CD4-positive, CD25-positive, alpha-beta regulatory T cell (primary cell): Measurements from ENCODE around the gene DUSP1. TPM values are rescaled to one million over a fixed set of nuclear protein-coding genes. Genes with fewer than 3 reads are reported as not detected.

ENCODE experiments used
- ATAC-seq, 2 donors: fragments of 150-1000 bp; cut with Tn5 transposase; one replicate each; pipeline ENCODE4 v1.10.0; 2021; ENCODE audit warnings: low read depth in 2 of 2, moderate number of reproducible peaks in 2 of 2, moderate library complexity in 1 of 2
- DNase-seq, 3 donors: peaks; one replicate each; pipeline versions ENCODE4 v3.0.0 to v3.0.0-alpha.2; 2012 to 2022; ENCODE audit warnings: mixed read lengths in 1 of 3
- H3K27ac ChIP-seq: one replicate; pipeline ENCODE4 v1.7.0; 2013; ENCODE audit warnings: mild to moderate bottlenecking, low read length; ENCODE audit not compliant: insufficient read depth, poor library complexity, severe bottlenecking
- H3K27me3 ChIP-seq: one replicate; pipeline ENCODE4 v1.7.0; 2013; ENCODE audit warnings: low read length; ENCODE audit not compliant: control insufficient read depth, insufficient read depth
- H3K36me3 ChIP-seq: one replicate; pipeline ENCODE4 v1.7.0; 2013; ENCODE audit warnings: mild to moderate bottlenecking, low read length, moderate library complexity; ENCODE audit not compliant: control insufficient read depth, insufficient read depth
- H3K4me1 ChIP-seq: 2 replicates; pipeline ENCODE4 v1.7.0; 2013; ENCODE audit warnings: mild to moderate bottlenecking, low read length; ENCODE audit not compliant: insufficient read depth, control insufficient read depth, poor library complexity, severe bottlenecking
- H3K4me3 ChIP-seq: one replicate; pipeline ENCODE4 v1.7.0; 2013; ENCODE audit warnings: low read depth, mild to moderate bottlenecking, low read length, moderate library complexity
- H3K9me3 ChIP-seq, 2 experiments: 1 replicate in 1 of 2; 2 replicates in 1 of 2; pipeline ENCODE4 v1.7.0; 2013; ENCODE audit warnings: low read length in 2 of 2, mild to moderate bottlenecking in 1 of 2, moderate library complexity in 1 of 2; ENCODE audit not compliant: control insufficient read depth in 2 of 2
- H3K27ac Mint-ChIP-seq, 3 donors: one replicate each; pipeline ENCODE4 v1.8.0; 2020 to 2022; ENCODE audit warnings: mild to moderate bottlenecking in 3 of 3, mixed read lengths in 3 of 3, moderate library complexity in 2 of 3
- H3K27me3 Mint-ChIP-seq: one replicate; pipeline ENCODE4 v1.8.0; 2022; ENCODE audit warnings: mild to moderate bottlenecking, mixed read lengths
- H3K36me3 Mint-ChIP-seq: one replicate; pipeline ENCODE4 v1.8.0; 2020; ENCODE audit warnings: mixed read lengths
- H3K4me1 Mint-ChIP-seq, 4 donors: one replicate each; pipeline ENCODE4 v1.8.0; 2020 to 2022; ENCODE audit warnings: mixed read lengths in 4 of 4, mild to moderate bottlenecking in 1 of 4
- H3K4me3 Mint-ChIP-seq, 4 donors: one replicate each; pipeline ENCODE4 v1.8.0; 2020 to 2022; ENCODE audit warnings: mild to moderate bottlenecking in 4 of 4, mixed read lengths in 4 of 4, moderate library complexity in 3 of 4
- H3K9me3 Mint-ChIP-seq, 7 donors: one replicate each; pipeline ENCODE4 v1.8.0; 2020 to 2022; ENCODE audit warnings: mixed read lengths in 7 of 7, mild to moderate bottlenecking in 3 of 7, moderate library complexity in 2 of 7
- polyA plus RNA-seq, 4 donors: library from polyadenylated mRNA; unstranded; fragments of 300-500 nt; fragmentation: Illumina TruSeq; gene quantifications; one replicate each; pipeline ENCODE4 v1.2.3, GENCODE V29; 2021
- total RNA-seq: library from RNA; stranded (reverse); gene quantifications from one replicate; pipeline ENCODE4 v1.2.3, GENCODE V29; 2022

The DUSP1 gene
- total and polyA plus RNA-seq, 5 donors from 2014 or later: 298 to 2,095 (median 511) TPM

GRCh38 chr5:172762214-172763119 is 8.5 kb downstream of the DUSP1 start:
- Mint-ChIP-seq H3K27ac (peak overlapping the region in 1 of 3 donors; percentile 55), H3K4me1 (peaks cover 18 to 37% (median 21%) of the 10 kb centered on the region in 4 donors), H3K36me3 (no peaks in the 10 kb centered on the region), H3K9me3 (peaks cover 0 to 8% (median 0%) of the 10 kb centered on the region in 7 donors), H3K27me3 (peaks cover 24% of the 10 kb centered on the region), H3K4me3 (no peak overlapping the region)
- H3K4me1 ChIP-seq: peaks cover 27% of the 10 kb centered on the region
- no peak overlapping the region for H3K27ac ChIP-seq
- DNase-seq (no peak), ATAC-seq (no peak)
- H3K9me3 ChIP-seq: no peaks in the 10 kb centered on the region
- no peak overlapping the region for H3K4me3 ChIP-seq
- no peaks in the 10 kb centered on the region for H3K27me3 ChIP-seq
- H3K36me3 ChIP-seq: no peaks in the 10 kb centered on the region

GRCh38 chr5:172760959-172761358 is 10.0 kb downstream of the DUSP1 start:
- H3K36me3 Mint-ChIP-seq: no peaks in the 10 kb centered on the region
- Histone ChIP-seq H3K9me3 (no peaks in the 10 kb centered on the region), H3K27ac (no peak overlapping the region), H3K4me3 (no peak overlapping the region), H3K4me1 (peaks cover 17% of the 10 kb centered on the region), H3K36me3 (no peaks in the 10 kb centered on the region), H3K27me3 (no peaks in the 10 kb centered on the region)
- peak overlapping the region in 1 of 4 donors; percentile 83 for H3K4me3 Mint-ChIP-seq
- peaks cover 0 to 8% (median 0%) of the 10 kb centered on the region in 7 donors for H3K9me3 Mint-ChIP-seq
- peaks cover 12 to 25% (median 16%) of the 10 kb centered on the region in 4 donors for H3K4me1 Mint-ChIP-seq
- ATAC-seq (no peak), DNase-seq (no peak)
- peak overlapping the region in 2 of 3 donors; percentile 17 to 37 for H3K27ac Mint-ChIP-seq
- H3K27me3 Mint-ChIP-seq: peaks cover 24% of the 10 kb centered on the region

- no peaks in the 10 kb centered on the region for H3K36me3 Mint-ChIP-seq
Observed at GRCh38 chr5:172760136-172760535, 10.9 kb downstream of the DUSP1 start.

GRCh38 chr5:172758834-172759149 is 12.2 kb downstream of the DUSP1 start:
- Histone ChIP-seq H3K4me3 (no peak overlapping the region), H3K9me3 (no peaks in the 10 kb centered on the region), H3K27ac (no peak overlapping the region), H3K36me3 (no peaks in the 10 kb centered on the region), H3K4me1 (no peaks in the 10 kb centered on the region), H3K27me3 (no peaks in the 10 kb centered on the region)
- Mint-ChIP-seq H3K27me3 (peaks cover 13% of the 10 kb centered on the region), H3K4me3 (no peak overlapping the region), H3K4me1 (peaks cover 0 to 5% (median 5%) of the 10 kb centered on the region in 4 donors), H3K27ac (peak overlapping the region in 1 of 3 donors; percentile 34), H3K36me3 (no peaks in the 10 kb centered on the region), H3K9me3 (peaks cover 0 to 8% (median 0%) of the 10 kb centered on the region in 7 donors)
- DNase-seq (no peak), ATAC-seq (no peak)

More at GRCh38 chr5:172760136-172760535, 10.9 kb downstream of the DUSP1 start:
- Mint-ChIP-seq H3K4me1 (peaks cover 7 to 16% (median 11%) of the 10 kb centered on the region in 4 donors), H3K4me3 (no peak overlapping the region), H3K9me3 (peaks cover 0 to 8% (median 0%) of the 10 kb centered on the region in 7 donors), H3K27ac (peak overlapping the region in 2 of 3 donors; percentile 22 to 60), H3K27me3 (peaks cover 17% of the 10 kb centered on the region)
- no peaks in the 10 kb centered on the region for H3K9me3 ChIP-seq
- H3K4me1 ChIP-seq: peaks cover 10% of the 10 kb centered on the region
- H3K4me3 ChIP-seq: no peak overlapping the region
- ATAC-seq (no peak), DNase-seq (no peak)
- H3K27ac ChIP-seq: no peak overlapping the region
- H3K36me3 ChIP-seq: no peaks in the 10 kb centered on the region
- no peaks in the 10 kb centered on the region for H3K27me3 ChIP-seq

- peak overlapping the region in 2 of 3 donors; percentile 34 to 46 for H3K27ac Mint-ChIP-seq
- no peaks in the 10 kb centered on the region for H3K9me3 ChIP-seq
- DNase-seq: no peak
- peak in 1 of 2 donors; percentile 37 for ATAC-seq
- H3K36me3 ChIP-seq: no peaks in the 10 kb centered on the region
- H3K4me1 ChIP-seq: no peaks in the 10 kb centered on the region
- H3K4me3 Mint-ChIP-seq: no peak overlapping the region
- H3K9me3 Mint-ChIP-seq: peaks cover 0 to 8% (median 0%) of the 10 kb centered on the region in 7 donors
- H3K27me3 ChIP-seq: no peaks in the 10 kb centered on the region
- peaks cover 0 to 5% (median 2%) of the 10 kb centered on the region in 4 donors for H3K4me1 Mint-ChIP-seq
- no peak overlapping the region for H3K4me3 ChIP-seq
- H3K27me3 Mint-ChIP-seq: peaks cover 16% of the 10 kb centered on the region
- H3K36me3 Mint-ChIP-seq: no peaks in the 10 kb centered on the region
- H3K27ac ChIP-seq: no peak overlapping the region
Observed at GRCh38 chr5:172758077-172758833, 12.7 kb downstream of the DUSP1 start.

- Histone ChIP-seq H3K9me3 (no peaks in the 10 kb centered on the region), H3K27me3 (no peaks in the 10 kb centered on the region), H3K4me1 (no peaks in the 10 kb centered on the region), H3K4me3 (no peak overlapping the region), H3K27ac (no peak overlapping the region), H3K36me3 (no peaks in the 10 kb centered on the region)
- Mint-ChIP-seq H3K27ac (peak overlapping the region in 1 of 3 donors; percentile 46), H3K9me3 (peaks cover 0 to 8% (median 0%) of the 10 kb centered on the region in 7 donors), H3K36me3 (no peaks in the 10 kb centered on the region), H3K4me1 (peaks cover 0 to 5% (median 2%) of the 10 kb centered on the region in 4 donors), H3K4me3 (no peak overlapping the region), H3K27me3 (peaks cover 21% of the 10 kb centered on the region)
- no peak for ATAC-seq
- DNase-seq: no peak
Observed at GRCh38 chr5:172757394-172758010, 13.5 kb downstream of the DUSP1 start.

- H3K4me1 Mint-ChIP-seq: peaks cover 0 to 5% (median 2%) of the 10 kb centered on the region in 4 donors
- H3K27ac Mint-ChIP-seq: no peak overlapping the region
- DNase-seq (no peak), ATAC-seq (no peak)
- Histone ChIP-seq H3K27ac (no peak overlapping the region), H3K9me3 (no peaks in the 10 kb centered on the region), H3K27me3 (no peaks in the 10 kb centered on the region), H3K36me3 (no peaks in the 10 kb centered on the region), H3K4me3 (no peak overlapping the region), H3K4me1 (no peaks in the 10 kb centered on the region)
- peaks cover 0 to 8% (median 0%) of the 10 kb centered on the region in 7 donors for H3K9me3 Mint-ChIP-seq
- peaks cover 21% of the 10 kb centered on the region for H3K27me3 Mint-ChIP-seq
- no peaks in the 10 kb centered on the region for H3K36me3 Mint-ChIP-seq
- H3K4me3 Mint-ChIP-seq: no peak overlapping the region
Observed at GRCh38 chr5:172756764-172757393, 14.1 kb downstream of the DUSP1 start.
